ENCODE data around the gene S100A1.

- no peak for TF ChIP-seq POLR2AphosphoS5 (IDR thresholded peaks at IDR 0.05; ENCODE audit: low read depth, low read length)
- no peak for TF ChIP-seq TAF1 (IDR thresholded peaks at IDR 0.05; ENCODE audit: low read depth, low read length)
Measured at GRCh38 chr1:153587314-153587713, 40.9 kb upstream of the S100A1 start.
